GM21447 (cell line): Measurements from ENCODE around the gene TCF12.

Source experiments
- ATAC-seq: cut with Tn5 transposase; IDR thresholded peaks from one replicate; pipeline ENCODE4 v1.9.1; 2021; ENCODE audit not compliant: unreplicated experiment

Gene TCF12

GRCh38 chr15:57309856-57310760 lies 391.7 kb downstream of the TCF12 start:
- ATAC-seq = no peak

DNA sequence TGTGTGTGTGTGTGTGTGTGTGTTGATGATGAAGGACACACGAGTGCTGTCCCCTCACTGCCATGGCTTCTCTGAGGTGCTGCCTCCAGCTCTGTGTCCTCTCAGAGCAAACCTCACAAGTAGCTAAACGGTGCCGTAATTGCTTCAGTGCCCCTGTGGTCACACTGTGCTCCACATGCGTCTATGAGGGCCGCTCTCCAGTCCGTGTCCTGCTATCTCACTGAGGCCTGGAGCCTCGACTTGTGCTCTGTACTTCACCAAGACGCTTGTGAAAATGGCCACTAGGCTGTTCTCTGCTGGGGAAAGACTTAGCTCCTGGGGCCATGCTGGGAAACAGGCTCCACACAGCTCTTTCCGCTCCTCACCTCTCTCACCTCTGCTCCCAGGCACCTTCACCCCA lies 392.4 kb downstream of the TCF12 start:
- ATAC-seq = no peak

DNA sequence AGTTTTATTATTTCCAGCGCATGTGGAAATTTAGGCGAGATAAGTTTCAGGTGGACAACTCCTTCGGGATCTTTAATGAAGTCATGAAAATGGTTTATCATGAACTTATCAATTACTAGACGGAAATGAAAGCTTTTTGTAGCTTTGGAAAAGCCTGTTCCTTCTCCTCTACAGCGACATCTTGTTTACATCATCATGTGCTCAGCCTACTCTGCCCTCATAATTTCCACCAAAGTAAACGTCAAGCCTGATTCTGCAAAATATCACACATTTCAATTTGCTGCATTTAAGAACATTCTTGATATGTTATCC lies 393.5 kb downstream of the TCF12 start:
- ATAC-seq = no peak

GRCh38 chr15:57312318-57313133 lies 394.1 kb downstream of the TCF12 start:
- ATAC-seq = no peak

DNA sequence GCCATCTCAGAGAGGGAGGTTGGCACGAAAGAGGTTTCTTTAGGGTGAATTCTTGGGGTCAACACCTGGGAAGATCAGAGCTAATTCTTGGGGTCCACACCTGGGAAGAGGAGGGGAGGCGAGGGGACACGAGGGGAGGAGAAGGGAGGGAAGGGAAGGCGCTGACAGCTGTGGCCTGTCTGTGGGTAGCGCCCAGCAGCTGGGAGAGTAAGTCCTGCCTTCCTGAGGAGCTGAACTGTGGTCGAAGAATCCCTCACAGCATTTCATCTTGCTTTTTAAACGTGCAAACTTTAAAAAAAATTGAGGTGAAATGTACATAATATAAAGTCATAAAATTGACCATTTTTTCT lies 394.7 kb downstream of the TCF12 start:
- no peak for ATAC-seq

- no peak for ATAC-seq
These were observed 395.8 kb downstream of the TCF12 start for GRCh38 chr15:57314221-57314620.

GRCh38 chr15:57316451-57316850 lies 398.0 kb downstream of the TCF12 start:
- ATAC-seq = no peak

- ATAC-seq = no peak
These were observed 400.9 kb downstream of the TCF12 start for GRCh38 chr15:57319226-57319918.

DNA sequence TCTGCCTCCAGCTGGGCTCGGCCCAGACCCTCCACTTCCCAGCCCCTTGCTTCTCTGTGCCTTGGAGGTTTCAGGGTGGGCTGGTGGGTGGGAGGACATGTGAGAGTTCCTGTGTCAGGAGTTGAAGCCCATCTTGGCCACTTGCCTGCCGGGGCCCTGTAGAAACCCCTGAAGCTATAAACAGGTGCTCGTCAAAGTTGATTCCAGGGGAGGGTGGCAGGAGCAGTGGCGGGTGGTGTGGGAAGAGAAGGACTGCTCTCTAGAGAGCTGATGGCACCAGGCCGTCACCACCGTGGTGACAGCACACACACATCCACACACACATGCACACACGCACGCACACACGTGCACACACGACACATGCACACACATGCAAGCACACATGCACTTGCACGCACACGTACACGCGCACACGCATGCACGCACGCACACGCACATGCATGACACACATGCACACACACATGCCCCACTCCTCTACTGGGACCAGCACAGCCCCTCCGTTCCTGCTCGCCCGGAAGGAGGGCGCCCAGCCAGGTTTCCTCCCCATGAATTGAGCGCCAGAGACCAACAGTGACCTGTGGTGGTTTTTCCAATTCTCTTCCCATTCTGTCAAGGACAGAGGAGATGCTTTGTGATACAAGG lies 401.6 kb downstream of the TCF12 start:
- ATAC-seq = no peak

DNA sequence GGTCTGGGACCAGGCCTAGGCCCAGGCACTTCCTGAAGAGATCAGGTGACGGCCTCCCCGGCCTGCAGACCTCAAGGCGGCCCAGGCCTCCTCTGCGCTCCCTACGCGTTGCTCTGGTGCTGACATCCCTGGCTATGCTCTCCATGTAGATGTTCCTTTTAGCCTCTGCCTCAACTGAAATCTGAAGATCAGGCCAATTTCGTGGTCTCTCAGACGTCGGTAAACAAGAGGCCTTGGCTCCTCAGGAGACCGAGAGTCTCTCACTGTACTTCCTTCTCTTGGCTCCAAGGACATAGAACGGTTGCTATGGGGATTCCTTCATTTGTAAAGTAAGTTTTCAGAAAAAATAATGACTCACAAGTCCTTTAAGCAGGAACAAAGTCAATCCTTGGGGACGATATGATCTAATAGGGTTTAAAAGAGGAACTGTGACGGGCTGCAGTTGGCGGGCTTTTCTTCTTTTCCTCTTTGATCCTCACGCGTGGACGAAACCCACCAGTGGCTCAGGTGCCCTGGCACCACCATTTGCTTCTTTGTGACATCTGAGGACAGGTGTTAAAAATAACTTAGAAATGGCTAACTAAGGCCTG lies 402.3 kb downstream of the TCF12 start:
- ATAC-seq = no peak

GRCh38 chr15:57321485-57321884 lies 403.0 kb downstream of the TCF12 start:
- ATAC-seq = no peak

- no peak for ATAC-seq
These were observed 403.6 kb downstream of the TCF12 start for GRCh38 chr15:57321973-57322601.

- ATAC-seq = no peak
These were observed 404.3 kb downstream of the TCF12 start for GRCh38 chr15:57322602-57323250.

DNA sequence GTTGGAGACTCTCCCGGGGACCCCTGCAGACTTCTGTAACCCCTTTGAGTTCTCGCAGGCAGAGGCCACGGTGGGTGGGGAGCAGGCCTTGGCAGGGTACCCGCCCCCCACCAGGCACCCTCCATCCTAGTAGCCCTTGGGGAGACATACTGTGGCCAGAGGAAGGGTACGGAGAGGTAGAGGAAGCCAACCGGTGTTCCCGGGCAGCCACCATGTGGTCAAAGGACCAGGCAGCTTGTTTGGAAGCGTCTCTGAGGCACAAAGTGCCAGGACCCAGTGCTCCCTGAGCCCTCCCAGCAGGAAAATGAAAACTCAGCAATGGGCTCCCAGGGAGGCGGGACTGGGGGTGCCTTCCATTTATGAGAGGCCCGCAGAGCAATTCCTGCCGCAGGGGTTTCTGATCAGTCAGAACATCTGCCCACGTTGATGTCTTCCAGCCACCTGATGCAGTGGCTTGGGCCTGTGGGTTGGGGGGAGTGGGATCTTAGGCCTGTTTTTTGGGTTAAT lies 404.9 kb downstream of the TCF12 start:
- ATAC-seq = no peak

- ATAC-seq = no peak
These were observed 405.6 kb downstream of the TCF12 start for GRCh38 chr15:57323806-57324589.

DNA sequence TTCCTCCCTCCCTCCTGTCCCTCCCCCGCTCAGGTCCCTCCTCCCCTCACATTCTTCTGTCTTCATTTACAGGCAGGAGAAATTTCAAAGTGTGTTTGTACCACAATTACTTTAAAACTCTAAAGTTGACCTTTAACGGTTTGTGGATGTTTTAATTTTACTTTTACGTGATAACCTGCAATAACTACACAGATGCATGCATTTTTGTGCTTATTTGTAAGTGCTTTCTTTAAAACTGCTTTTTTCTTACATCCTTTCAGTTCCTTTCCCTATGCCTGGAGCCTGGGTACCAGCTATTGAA lies 406.1 kb downstream of the TCF12 start:
- ATAC-seq = no peak

DNA sequence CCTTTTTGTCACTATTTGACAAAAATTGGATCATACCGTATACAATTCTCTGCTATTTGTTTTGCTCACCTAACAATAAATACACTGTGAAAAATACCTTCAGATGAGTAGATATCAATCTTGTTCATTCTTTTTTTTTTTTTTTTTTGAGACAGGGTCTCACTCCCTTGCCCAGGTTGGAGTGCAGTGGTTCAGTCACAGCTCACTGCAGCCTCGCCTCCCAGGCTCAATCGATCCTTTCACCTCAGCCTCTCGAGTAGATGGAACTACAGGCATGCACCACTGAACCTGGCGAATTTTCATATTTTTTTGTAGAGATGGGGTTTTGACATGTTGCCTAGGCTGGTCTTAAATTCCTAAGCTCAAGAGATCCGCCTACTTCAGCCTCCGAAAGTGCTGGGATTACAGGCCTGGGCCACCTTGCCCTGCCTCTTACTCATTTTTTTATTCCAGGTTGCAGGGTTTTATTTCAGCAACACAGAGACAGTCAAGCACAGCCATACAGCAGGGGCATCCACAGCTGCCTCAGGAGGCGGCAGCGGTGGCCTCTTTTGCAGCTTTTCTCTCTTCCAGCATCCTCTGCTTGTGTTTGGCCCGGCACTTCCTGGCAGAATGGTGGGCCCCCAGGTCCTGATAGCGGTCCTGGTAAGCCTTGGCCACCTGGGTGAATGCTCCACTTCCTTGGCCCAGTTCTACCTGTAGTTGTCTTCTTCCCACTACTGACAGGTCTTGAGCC lies 406.7 kb downstream of the TCF12 start:
- ATAC-seq = no peak

GRCh38 chr15:57326196-57326595 lies 407.8 kb downstream of the TCF12 start:
- ATAC-seq = no peak
